Glutamatergic neuron (in vitro differentiated cells): ENCODE measurements around the gene TIMM21. TPM values are rescaled to one million over a fixed set of nuclear protein-coding genes. Genes with fewer than 3 reads are reported as not detected.

Experiments
- DNase-seq: peaks from one replicate; pipeline ENCODE4 v3.0.0; 2022
- H3K27ac Mint-ChIP-seq: one replicate; pipeline ENCODE4 v1.8.0; 2020; ENCODE audit warnings: mild to moderate bottlenecking, mixed read lengths, inconsistent platforms; ENCODE audit not compliant: unreplicated experiment
- H3K27me3 Mint-ChIP-seq: one replicate; pipeline ENCODE4 v1.8.0; 2020; ENCODE audit warnings: mild to moderate bottlenecking, moderate library complexity, mixed read lengths, inconsistent platforms; ENCODE audit not compliant: unreplicated experiment
- H3K36me3 Mint-ChIP-seq: one replicate; pipeline ENCODE4 v1.8.0; 2020; ENCODE audit warnings: mild to moderate bottlenecking, mixed read lengths, inconsistent platforms; ENCODE audit not compliant: unreplicated experiment
- H3K4me1 Mint-ChIP-seq: one replicate; pipeline ENCODE4 v1.8.0; 2020; ENCODE audit warnings: mild to moderate bottlenecking, low read depth, mixed read lengths, inconsistent platforms; ENCODE audit not compliant: unreplicated experiment
- H3K4me3 Mint-ChIP-seq: one replicate; pipeline ENCODE4 v1.8.0; 2020; ENCODE audit warnings: mild to moderate bottlenecking, mixed read lengths, inconsistent platforms; ENCODE audit not compliant: unreplicated experiment
- H3K9me3 Mint-ChIP-seq: one replicate; pipeline ENCODE4 v1.8.0; 2020; ENCODE audit warnings: mild to moderate bottlenecking, moderate library complexity, mixed read lengths, inconsistent platforms; ENCODE audit not compliant: unreplicated experiment
- CTCF ChIP-seq: fragments of 200-600 bp; sonication (generic); IDR thresholded peaks from one replicate; pipeline ENCODE4 v1.5.0; 2021; ENCODE audit not compliant: partially characterized antibody, unreplicated experiment
- total RNA-seq: library from RNA; stranded (reverse); fragmentation: NEBNext Ultra II Directional; extraction: Animal tissue kit (Norgen Biotek cat#: 25700); gene quantifications from one replicate; pipeline ENCODE4 v1.2.1, GENCODE V29; 2021; ENCODE audit not compliant: unreplicated experiment

Gene TIMM21
- total RNA-seq, 1 donor from 2014 or later = 26.8 TPM

- DNase-seq = no peak
- Mint-ChIP-seq H3K27me3 (no peaks in the 10 kb centered on the region), H3K4me1 (no peaks in the 10 kb centered on the region), H3K9me3 (peaks cover 6% of the 10 kb centered on the region), H3K4me3 (no peak overlapping the region), H3K36me3 (no peaks in the 10 kb centered on the region), H3K27ac (no peak overlapping the region)
- TF ChIP-seq CTCF = no peak
Measured at GRCh38 chr18:74203811-74204210, 55.5 kb downstream of the TIMM21 start.

GRCh38 chr18:74204526-74205152, 56.3 kb downstream of the TIMM21 start:
- Mint-ChIP-seq H3K4me1 (no peaks in the 10 kb centered on the region), H3K27ac (no peak overlapping the region), H3K4me3 (no peak overlapping the region), H3K9me3 (peaks cover 6% of the 10 kb centered on the region), H3K36me3 (no peaks in the 10 kb centered on the region), H3K27me3 (no peaks in the 10 kb centered on the region)
- DNase-seq = no peak
- TF ChIP-seq CTCF = no peak

Other genes with a start within 250 kb of the TIMM21 start
- gene FBXO15, start 689 bp upstream of the TIMM21 start, total RNA-seq = 0.76 TPM
- 28.3 TPM for gene CYB5A, start 143.4 kb downstream of the TIMM21 start, total RNA-seq
- not detected for gene C18orf63, start 167.3 kb downstream of the TIMM21 start, total RNA-seq